ENCODE data around the gene PRKCH.

The PRKCH gene

GRCh38 chr14:61562321-61563161, 241.2 kb downstream of the PRKCH start:
- H3K4me1 ChIP-seq (ENCODE audit: control insufficient read depth, insufficient read depth, low read length) = peaks cover 3% of the 10 kb centered on the region
- no peaks in the 10 kb centered on the region for H3K9me3 ChIP-seq (ENCODE audit: control insufficient read depth, insufficient read depth, low read length)
- H3K4me3 ChIP-seq (ENCODE audit: low read depth, low read length) = no peak overlapping the region
- H3K27me3 ChIP-seq (ENCODE audit: control insufficient read depth, insufficient read depth, low read length) = peaks cover 2% of the 10 kb centered on the region
- H3K36me3 ChIP-seq (ENCODE audit: control insufficient read depth, insufficient read depth, low read length) = no peaks in the 10 kb centered on the region
- no peak overlapping the region for H3K9ac ChIP-seq (ENCODE audit: low read depth, low read length)

DNA sequence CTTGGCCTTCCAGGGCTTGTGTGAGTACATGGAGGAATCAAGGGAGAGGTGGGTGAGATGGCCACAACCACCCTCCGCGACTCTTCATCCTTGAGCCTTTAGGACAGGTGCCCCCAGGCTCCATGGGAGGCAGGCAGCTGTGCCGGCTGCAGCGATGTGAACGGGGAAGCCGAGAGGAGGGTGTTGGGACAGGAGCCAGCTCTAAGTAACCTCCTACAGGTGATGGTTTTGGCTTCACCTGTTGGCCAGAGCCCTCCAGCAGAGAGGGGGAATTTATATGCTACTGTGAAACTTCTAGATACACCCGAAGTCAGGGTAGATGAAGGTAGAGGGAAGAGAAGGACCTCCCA, 241.8 kb downstream of the PRKCH start:
- Histone ChIP-seq H3K9ac (ENCODE audit: low read depth, low read length) (no peak overlapping the region), H3K27me3 (ENCODE audit: control insufficient read depth, insufficient read depth, low read length) (peaks cover 4% of the 10 kb centered on the region), H3K4me1 (ENCODE audit: control insufficient read depth, insufficient read depth, low read length) (peaks cover 6% of the 10 kb centered on the region), H3K9me3 (ENCODE audit: control insufficient read depth, insufficient read depth, low read length) (no peaks in the 10 kb centered on the region), H3K36me3 (ENCODE audit: control insufficient read depth, insufficient read depth, low read length) (no peaks in the 10 kb centered on the region), H3K4me3 (ENCODE audit: low read depth, low read length) (no peak overlapping the region)

DNA sequence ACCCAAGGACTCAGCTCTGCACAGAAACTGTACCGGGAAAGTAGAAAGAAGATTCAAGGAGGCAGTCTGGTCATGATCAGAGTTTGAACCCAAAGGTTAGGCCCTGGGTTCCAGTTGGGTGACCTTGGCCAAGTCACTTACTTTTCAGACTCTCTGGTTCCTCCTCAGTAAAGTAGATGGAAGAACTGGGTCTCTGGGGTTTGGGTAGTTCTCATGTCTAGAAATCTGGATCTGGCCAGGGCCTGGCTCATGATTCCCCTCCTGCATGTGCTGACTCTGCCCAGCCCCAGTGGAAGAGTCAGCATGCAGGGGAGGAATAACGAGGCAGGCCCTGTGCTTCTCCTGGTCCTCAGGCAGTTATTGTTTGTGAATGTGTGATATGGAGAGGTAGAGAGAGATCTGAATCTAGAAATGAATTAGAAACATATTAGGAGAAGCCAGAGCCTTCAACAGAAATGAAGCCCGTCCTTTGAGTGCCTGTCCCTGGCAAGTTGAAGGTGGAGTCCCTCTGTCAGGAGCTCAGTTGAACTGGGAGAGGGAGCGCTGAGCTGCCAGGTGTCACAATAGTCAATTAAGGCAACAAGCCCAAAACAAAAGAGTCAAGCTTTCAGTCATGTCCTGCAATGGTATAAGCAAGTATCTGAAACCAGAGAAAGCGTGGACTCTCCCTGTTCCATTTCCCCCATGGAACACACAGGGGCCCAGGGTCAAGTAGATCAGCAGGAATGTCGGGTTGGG, 242.7 kb downstream of the PRKCH start:
- Histone ChIP-seq H3K36me3 (ENCODE audit: control insufficient read depth, insufficient read depth, low read length) (no peaks in the 10 kb centered on the region), H3K9me3 (ENCODE audit: control insufficient read depth, insufficient read depth, low read length) (no peaks in the 10 kb centered on the region), H3K4me3 (ENCODE audit: low read depth, low read length) (no peak overlapping the region), H3K27me3 (ENCODE audit: control insufficient read depth, insufficient read depth, low read length) (peaks cover 5% of the 10 kb centered on the region), H3K4me1 (ENCODE audit: control insufficient read depth, insufficient read depth, low read length) (peaks cover 13% of the 10 kb centered on the region), H3K9ac (ENCODE audit: low read depth, low read length) (no peak overlapping the region)

DNA sequence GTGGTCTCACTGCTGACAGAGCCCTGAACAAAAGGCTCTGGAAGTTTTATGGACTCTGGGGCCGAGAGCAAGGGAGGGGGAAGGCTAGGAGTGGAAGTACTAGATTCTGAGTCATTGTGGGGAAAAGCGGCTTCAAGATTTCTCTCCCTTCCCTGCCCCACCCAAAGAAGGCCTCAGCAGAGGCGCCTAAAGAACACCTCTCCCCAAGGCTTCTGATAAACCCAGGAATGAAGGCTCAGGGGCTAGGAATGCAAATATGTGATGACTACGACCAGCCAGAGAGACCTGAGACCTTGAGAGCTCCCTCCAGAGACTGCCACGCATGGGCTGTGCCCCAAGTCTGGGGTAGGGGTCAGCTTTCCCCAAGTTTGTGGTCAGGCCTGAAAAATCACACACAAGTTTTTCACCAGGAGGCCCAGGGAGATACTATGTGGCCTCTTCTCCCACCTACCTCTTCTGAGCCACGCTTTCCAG, 243.3 kb downstream of the PRKCH start:
- H3K36me3 ChIP-seq (ENCODE audit: control insufficient read depth, insufficient read depth, low read length) = no peaks in the 10 kb centered on the region
- H3K27me3 ChIP-seq (ENCODE audit: control insufficient read depth, insufficient read depth, low read length) = peaks cover 9% of the 10 kb centered on the region
- no peak overlapping the region for H3K9ac ChIP-seq (ENCODE audit: low read depth, low read length)
- no peak overlapping the region for H3K4me3 ChIP-seq (ENCODE audit: low read depth, low read length)
- H3K9me3 ChIP-seq (ENCODE audit: control insufficient read depth, insufficient read depth, low read length) = no peaks in the 10 kb centered on the region
- peaks cover 18% of the 10 kb centered on the region for H3K4me1 ChIP-seq (ENCODE audit: control insufficient read depth, insufficient read depth, low read length)

DNA sequence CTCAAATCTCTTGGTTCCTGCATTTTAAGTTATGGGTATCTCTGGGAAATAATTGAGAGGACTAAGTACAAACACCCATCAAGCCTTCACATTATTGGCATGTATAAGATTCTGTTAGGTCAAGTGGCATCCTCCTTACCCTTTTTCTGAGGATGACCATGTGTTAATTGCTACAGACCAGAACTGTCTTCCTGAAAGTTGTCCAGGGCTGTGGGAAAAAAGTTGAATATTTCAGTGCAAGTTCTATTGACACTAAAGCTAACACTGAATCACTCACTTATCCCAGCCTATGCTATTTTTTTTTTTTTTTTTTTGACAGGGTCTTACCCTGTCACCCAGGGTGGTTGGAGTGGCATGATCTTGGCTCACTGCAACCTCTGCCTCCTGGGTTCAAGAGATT, 243.8 kb downstream of the PRKCH start:
- Histone ChIP-seq H3K9ac (ENCODE audit: low read depth, low read length) (no peak overlapping the region), H3K27me3 (ENCODE audit: control insufficient read depth, insufficient read depth, low read length) (peaks cover 9% of the 10 kb centered on the region), H3K4me3 (ENCODE audit: low read depth, low read length) (no peak overlapping the region), H3K9me3 (ENCODE audit: control insufficient read depth, insufficient read depth, low read length) (no peaks in the 10 kb centered on the region), H3K36me3 (ENCODE audit: control insufficient read depth, insufficient read depth, low read length) (no peaks in the 10 kb centered on the region), H3K4me1 (ENCODE audit: control insufficient read depth, insufficient read depth, low read length) (peaks cover 18% of the 10 kb centered on the region)

GRCh38 chr14:61565836-61566536, 244.6 kb downstream of the PRKCH start:
- Histone ChIP-seq H3K9me3 (ENCODE audit: control insufficient read depth, insufficient read depth, low read length) (no peaks in the 10 kb centered on the region), H3K36me3 (ENCODE audit: control insufficient read depth, insufficient read depth, low read length) (no peaks in the 10 kb centered on the region), H3K9ac (ENCODE audit: low read depth, low read length) (no peak overlapping the region), H3K4me3 (ENCODE audit: low read depth, low read length) (no peak overlapping the region), H3K4me1 (ENCODE audit: control insufficient read depth, insufficient read depth, low read length) (peaks cover 18% of the 10 kb centered on the region), H3K27me3 (ENCODE audit: control insufficient read depth, insufficient read depth, low read length) (peaks cover 9% of the 10 kb centered on the region)

DNA sequence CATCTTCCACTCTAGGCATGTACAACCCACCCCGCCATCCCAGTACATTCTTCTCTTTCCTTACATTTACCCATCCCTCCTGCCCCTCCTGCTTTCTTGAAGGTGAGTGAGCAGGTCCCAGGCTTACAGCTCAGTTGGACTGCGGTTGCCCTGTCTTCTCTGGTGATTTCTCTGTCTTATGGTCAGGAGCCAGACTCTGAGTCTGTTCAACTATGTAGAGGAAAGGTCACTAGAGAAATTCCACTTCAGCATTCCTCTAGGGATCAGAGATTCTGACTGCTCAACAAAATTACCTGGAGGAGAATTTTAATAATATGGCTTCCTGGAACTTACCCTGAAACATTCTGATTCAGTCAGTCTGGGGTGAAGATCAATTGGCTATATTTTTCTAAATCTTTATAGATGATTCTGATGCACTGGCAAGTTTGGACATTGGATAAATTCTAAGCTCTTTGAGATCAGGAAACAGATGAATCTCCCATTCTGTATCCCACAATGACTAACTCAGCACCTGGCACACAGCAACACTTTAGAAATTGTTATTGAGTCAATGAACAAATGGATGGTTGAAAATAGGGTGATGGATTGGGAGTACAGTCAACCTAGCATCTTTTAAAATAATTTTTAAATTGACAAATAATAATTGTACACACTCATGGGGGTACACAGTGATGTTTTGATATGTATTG, 245.3 kb downstream of the PRKCH start:
- Histone ChIP-seq H3K9me3 (ENCODE audit: control insufficient read depth, insufficient read depth, low read length) (no peaks in the 10 kb centered on the region), H3K9ac (ENCODE audit: low read depth, low read length) (no peak overlapping the region), H3K36me3 (ENCODE audit: control insufficient read depth, insufficient read depth, low read length) (no peaks in the 10 kb centered on the region), H3K27me3 (ENCODE audit: control insufficient read depth, insufficient read depth, low read length) (peaks cover 9% of the 10 kb centered on the region), H3K4me3 (ENCODE audit: low read depth, low read length) (no peak overlapping the region), H3K4me1 (ENCODE audit: control insufficient read depth, insufficient read depth, low read length) (peaks cover 18% of the 10 kb centered on the region)

- Histone ChIP-seq H3K9ac (ENCODE audit: low read depth, low read length) (no peak overlapping the region), H3K9me3 (ENCODE audit: control insufficient read depth, insufficient read depth, low read length) (no peaks in the 10 kb centered on the region), H3K36me3 (ENCODE audit: control insufficient read depth, insufficient read depth, low read length) (no peaks in the 10 kb centered on the region), H3K4me1 (ENCODE audit: control insufficient read depth, insufficient read depth, low read length) (peaks cover 18% of the 10 kb centered on the region), H3K27me3 (ENCODE audit: control insufficient read depth, insufficient read depth, low read length) (peaks cover 9% of the 10 kb centered on the region), H3K4me3 (ENCODE audit: low read depth, low read length) (peak overlapping the region; percentile 51)
Observed at GRCh38 chr14:61567838-61568571, 246.6 kb downstream of the PRKCH start.

- Histone ChIP-seq H3K27me3 (ENCODE audit: control insufficient read depth, insufficient read depth, low read length) (peaks cover 7% of the 10 kb centered on the region), H3K4me3 (ENCODE audit: low read depth, low read length) (peak overlapping the region; percentile 51), H3K4me1 (ENCODE audit: control insufficient read depth, insufficient read depth, low read length) (peaks cover 18% of the 10 kb centered on the region), H3K9ac (ENCODE audit: low read depth, low read length) (peak overlapping the region; percentile 41), H3K9me3 (ENCODE audit: control insufficient read depth, insufficient read depth, low read length) (no peaks in the 10 kb centered on the region), H3K36me3 (ENCODE audit: control insufficient read depth, insufficient read depth, low read length) (no peaks in the 10 kb centered on the region)
Observed at GRCh38 chr14:61568572-61569011, 247.2 kb downstream of the PRKCH start.

DNA sequence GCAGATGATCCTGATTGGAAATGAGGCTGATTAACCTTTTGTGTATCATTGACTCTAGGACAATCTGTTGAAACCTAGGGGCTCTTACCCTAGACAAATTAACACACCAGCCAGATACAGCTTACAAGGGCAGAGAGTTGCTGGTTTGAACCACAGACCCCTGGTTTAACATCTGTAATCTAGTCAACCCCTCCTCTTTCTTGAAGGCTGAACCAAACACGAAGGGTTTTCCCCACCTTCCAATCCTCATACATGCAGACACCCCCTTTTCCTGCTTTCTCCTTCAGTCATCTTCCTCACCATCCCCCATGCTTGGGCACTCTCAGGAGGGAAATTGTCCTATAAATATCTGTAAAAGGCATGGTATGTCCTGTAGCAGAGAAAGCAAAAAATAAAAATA, 247.9 kb downstream of the PRKCH start:
- Histone ChIP-seq H3K4me3 (ENCODE audit: low read depth, low read length) (no peak overlapping the region), H3K4me1 (ENCODE audit: control insufficient read depth, insufficient read depth, low read length) (peaks cover 17% of the 10 kb centered on the region), H3K27me3 (ENCODE audit: control insufficient read depth, insufficient read depth, low read length) (peaks cover 7% of the 10 kb centered on the region), H3K9me3 (ENCODE audit: control insufficient read depth, insufficient read depth, low read length) (no peaks in the 10 kb centered on the region), H3K36me3 (ENCODE audit: control insufficient read depth, insufficient read depth, low read length) (no peaks in the 10 kb centered on the region), H3K9ac (ENCODE audit: low read depth, low read length) (peak overlapping the region; percentile 41)

Measured in iPS-15b (cell line).